ENCODE measurements around the gene KRT23.
"Not testable (repeated sequence)": the region's sequence is repeated elsewhere in the genome, so short reads cannot be mapped to it uniquely, and the experiment has no call there.

KRT23 gene

GRCh38 chr17:40949418-40949817, 12.0 kb upstream of the KRT23 start:
- peak in 2 of 3 experiments; percentile 65 to 91 for DNase-seq

- no peak for DNase-seq
Observed at GRCh38 chr17:40947929-40948328, 10.5 kb upstream of the KRT23 start.

GRCh38 chr17:40945414-40945813, 8.0 kb upstream of the KRT23 start:
- no peak for DNase-seq

- no peak for DNase-seq
Observed at GRCh38 chr17:40944531-40944930, 7.1 kb upstream of the KRT23 start.

GRCh38 chr17:40942553-40942952, 5.1 kb upstream of the KRT23 start:
- DNase-seq, result no peak

GRCh38 chr17:40940266-40940665, 2.8 kb upstream of the KRT23 start:
- DNase-seq, result no peak

GRCh38 chr17:40938981-40939380, 1.5 kb upstream of the KRT23 start:
- DNase-seq, result no peak

GRCh38 chr17:40936976-40937375, 470 bp downstream of the KRT23 start:
- DNase-seq, result no peak

- no peak for DNase-seq
Observed at GRCh38 chr17:40936437-40936971, 942 bp downstream of the KRT23 start.

- no peak for DNase-seq
Observed at GRCh38 chr17:40935624-40936023, 1.8 kb downstream of the KRT23 start.

- DNase-seq, result no peak
Observed at GRCh38 chr17:40932608-40933007, 4.8 kb downstream of the KRT23 start.

GRCh38 chr17:40931311-40931710, 6.1 kb downstream of the KRT23 start:
- no peak for DNase-seq

- no peak for DNase-seq
Observed at GRCh38 chr17:40926341-40926740, 11.1 kb downstream of the KRT23 start.

GRCh38 chr17:40922239-40922638, 15.2 kb downstream of the KRT23 start:
- DNase-seq, result peak in 1 of 3 experiments; percentile 6

- DNase-seq, result no peak
Observed at GRCh38 chr17:40921026-40921425, 16.4 kb downstream of the KRT23 start.

GRCh38 chr17:40917116-40917515, 20.3 kb downstream of the KRT23 start:
- DNase-seq, result not testable (repeated sequence)

GRCh38 chr17:40916366-40916765, 21.1 kb downstream of the KRT23 start:
- DNase-seq, result no peak

GRCh38 chr17:40915721-40916256, 21.7 kb downstream of the KRT23 start:
- no peak for DNase-seq

GRCh38 chr17:40915199-40915661, 22.2 kb downstream of the KRT23 start:
- no peak for DNase-seq

- DNase-seq, result no peak
Observed at GRCh38 chr17:40914075-40914855, 23.2 kb downstream of the KRT23 start.

GRCh38 chr17:40912486-40913210, 24.8 kb downstream of the KRT23 start:
- DNase-seq, result peak in 1 of 3 experiments; percentile 19

GRCh38 chr17:40910441-40910841, 27.0 kb downstream of the KRT23 start:
- no peak for DNase-seq

- no peak for DNase-seq
Observed at GRCh38 chr17:40909755-40910154, 27.7 kb downstream of the KRT23 start.

- DNase-seq, result peak; percentile 76 to 94 (median 77)
Observed at GRCh38 chr17:40909351-40909750, 28.1 kb downstream of the KRT23 start.
